Chondrocyte (in vitro differentiated cells): Measurements from ENCODE around the gene NUMBL. TPM values are rescaled to one million over a fixed set of nuclear protein-coding genes. Genes with fewer than 3 reads are reported as not detected.
"Not testable (repeated sequence)": the region's sequence is repeated elsewhere in the genome, so short reads cannot be mapped to it uniquely, and the experiment has no call there.

Experiments
- DNase-seq: peaks from one replicate; pipeline ENCODE4 v3.0.0; 2021; ENCODE audit warnings: mixed read lengths, low spot score
- H3K27ac Mint-ChIP-seq: one replicate; pipeline ENCODE4 v1.8.0; 2021; ENCODE audit warnings: mild to moderate bottlenecking, moderate library complexity, mixed read lengths; ENCODE audit not compliant: unreplicated experiment
- H3K27me3 Mint-ChIP-seq: 2 replicates; pipeline ENCODE4 v1.8.0; 2021; ENCODE audit warnings: low read depth, mixed read lengths
- H3K36me3 Mint-ChIP-seq: 2 replicates; pipeline ENCODE4 v1.8.0; 2021; ENCODE audit warnings: low read depth, mixed read lengths
- H3K4me1 Mint-ChIP-seq: 2 replicates; pipeline ENCODE4 v1.8.0; 2021; ENCODE audit warnings: low read depth, mild to moderate bottlenecking, mixed read lengths
- H3K4me3 Mint-ChIP-seq: one replicate; pipeline ENCODE4 v1.8.0; 2021; ENCODE audit warnings: mild to moderate bottlenecking, moderate library complexity, mixed read lengths; ENCODE audit not compliant: unreplicated experiment
- H3K9me3 Mint-ChIP-seq: 2 replicates; pipeline ENCODE4 v1.8.0; 2021; ENCODE audit warnings: low read depth, mixed read lengths
- CTCF ChIP-seq: fragments of 200-600 bp; sonication (generic); IDR thresholded peaks from 2 replicates; pipeline ENCODE4 v1.5.0; 2021; ENCODE audit warnings: antibody characterized with exemption, mild to moderate bottlenecking, moderate library complexity
- total RNA-seq: library from RNA; stranded (reverse); gene quantifications from 3 replicates; pipeline ENCODE4 v1.2.1, GENCODE V29; 2021

NUMBL gene
- total RNA-seq, 1 donor from 2014 or later = 121 TPM

DNA sequence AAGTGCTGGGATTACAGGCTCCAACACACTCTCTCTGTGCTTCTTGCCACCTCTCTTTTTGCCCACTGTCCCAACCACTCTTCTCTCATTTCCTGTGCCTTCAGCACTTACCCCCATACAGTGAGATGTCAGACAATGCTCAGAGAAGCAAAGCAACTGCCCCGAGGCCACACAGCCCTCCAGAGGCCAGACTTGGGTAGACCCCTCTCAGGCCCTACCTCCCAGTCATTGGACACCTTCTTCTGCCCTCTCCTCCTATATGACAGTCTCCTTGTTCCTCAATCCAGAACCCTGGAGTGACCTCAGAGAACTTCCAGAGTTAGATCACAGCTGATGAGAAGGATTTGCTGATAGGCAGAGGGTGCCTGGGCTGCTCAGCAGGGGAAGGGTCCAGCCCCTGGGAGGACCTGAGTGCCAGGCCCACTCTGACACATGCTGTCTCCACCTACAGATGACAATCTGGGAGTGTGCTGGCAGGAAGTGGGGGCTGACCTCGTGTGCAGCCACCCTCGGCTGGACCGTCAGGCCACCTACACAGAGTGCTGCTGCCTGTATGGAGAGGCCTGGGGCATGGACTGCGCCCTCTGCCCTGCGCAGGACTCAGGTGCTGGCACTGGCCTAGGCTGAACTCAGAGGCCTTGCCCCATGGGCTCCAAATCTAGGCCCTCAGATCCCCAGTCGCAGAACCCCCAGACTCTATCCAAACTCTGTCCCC lies 64.9 kb downstream of the NUMBL start:
- Mint-ChIP-seq H3K9me3 (no peaks in the 10 kb centered on the region), H3K27ac (peak overlapping the region; percentile 63), H3K4me3 (no peak overlapping the region), H3K4me1 (peaks cover 33% of the 10 kb centered on the region), H3K27me3 (no peaks in the 10 kb centered on the region), H3K36me3 (peaks cover 30% of the 10 kb centered on the region)
- no peak for DNase-seq
- no peak for TF ChIP-seq CTCF

DNA sequence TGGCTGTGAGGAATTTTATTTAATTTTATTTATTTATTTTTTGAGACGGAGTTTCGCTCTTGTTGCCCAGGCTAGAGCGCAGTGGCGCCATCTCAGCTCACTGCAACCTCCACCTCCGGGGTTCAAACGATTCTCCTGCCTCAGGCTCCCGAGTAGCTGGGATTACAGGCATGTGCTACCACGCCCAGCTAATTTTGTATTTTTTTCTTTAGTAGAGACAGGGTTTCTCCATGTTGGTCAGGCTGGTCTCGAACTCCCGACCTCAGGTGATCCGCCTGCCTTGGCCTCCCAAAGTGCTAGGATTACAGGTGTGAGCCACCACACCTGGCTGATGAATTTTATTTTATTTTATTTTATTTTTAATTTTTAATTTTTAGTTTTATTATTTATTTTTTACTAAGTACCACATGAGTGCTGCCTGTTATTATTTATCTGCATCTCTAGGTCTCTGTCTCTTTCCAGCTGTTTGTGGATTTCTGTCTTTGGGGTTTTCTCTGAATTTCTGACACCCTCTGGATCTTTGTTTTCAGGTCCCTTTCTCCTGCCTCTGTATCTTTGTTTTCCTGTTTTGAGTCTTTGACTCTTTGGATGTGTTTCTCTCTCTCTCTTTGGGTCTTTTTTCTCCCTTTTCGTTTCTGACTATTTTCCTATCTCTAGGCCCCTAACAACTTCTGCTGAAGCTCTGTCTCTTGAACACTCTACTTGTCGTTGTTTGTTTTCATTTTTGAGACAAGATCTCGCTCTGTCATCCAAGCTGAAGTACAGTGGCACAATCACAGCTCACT lies 65.9 kb downstream of the NUMBL start:
- Mint-ChIP-seq H3K27ac (peak overlapping the region; percentile 18), H3K4me1 (peaks cover 35% of the 10 kb centered on the region), H3K36me3 (peaks cover 28% of the 10 kb centered on the region)
- not testable (repeated sequence) for DNase-seq, H3K4me3 Mint-ChIP-seq, H3K27me3 Mint-ChIP-seq, H3K9me3 Mint-ChIP-seq

DNA sequence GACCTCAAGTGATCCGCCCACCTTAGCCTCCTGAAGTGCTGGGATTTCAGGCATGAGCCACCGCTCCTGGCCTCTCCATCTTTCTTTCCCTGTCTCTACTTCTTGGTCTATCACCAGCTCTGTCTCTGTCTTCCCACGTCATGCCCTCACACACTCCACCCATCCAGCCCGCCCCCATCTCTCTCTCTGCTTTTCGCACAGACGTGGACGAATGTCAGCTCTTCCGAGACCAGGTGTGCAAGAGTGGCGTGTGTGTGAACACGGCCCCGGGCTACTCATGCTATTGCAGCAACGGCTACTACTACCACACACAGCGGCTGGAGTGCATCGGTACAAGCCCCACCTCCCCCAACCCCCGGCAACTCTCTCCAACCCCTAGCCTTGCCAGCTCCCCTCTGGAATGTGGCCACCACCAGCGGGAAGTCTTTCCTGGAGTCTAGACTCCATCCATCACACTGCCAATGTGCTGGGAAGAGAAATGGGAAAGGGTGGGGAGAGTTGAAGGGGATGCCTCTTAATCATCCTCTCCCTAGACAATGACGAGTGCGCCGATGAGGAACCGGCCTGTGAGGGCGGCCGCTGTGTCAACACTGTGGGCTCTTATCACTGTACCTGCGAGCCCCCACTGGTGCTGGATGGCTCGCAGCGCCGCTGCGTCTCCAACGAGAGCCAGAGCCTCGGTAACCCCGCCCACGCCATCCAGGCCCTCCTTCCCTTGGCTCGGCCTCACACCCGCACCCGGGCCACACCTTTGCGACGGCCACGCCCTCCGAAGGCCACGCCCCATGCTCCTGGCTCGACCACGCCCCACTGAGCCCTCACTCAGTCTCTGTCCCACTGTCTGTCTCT lies 66.8 kb downstream of the NUMBL start:
- H3K4me3 Mint-ChIP-seq = peak overlapping the region; percentile 27
- peaks cover 30% of the 10 kb centered on the region for H3K36me3 Mint-ChIP-seq
- no peak for TF ChIP-seq CTCF
- peak overlapping the region; percentile 83 for H3K27ac Mint-ChIP-seq
- H3K4me1 Mint-ChIP-seq = peaks cover 35% of the 10 kb centered on the region
- DNase-seq = no peak
- H3K27me3 Mint-ChIP-seq = no peaks in the 10 kb centered on the region
- no peaks in the 10 kb centered on the region for H3K9me3 Mint-ChIP-seq

GRCh38 chr19:40622773-40623075 lies 67.7 kb downstream of the NUMBL start:
- Mint-ChIP-seq H3K4me3 (no peak overlapping the region), H3K36me3 (peaks cover 32% of the 10 kb centered on the region), H3K4me1 (peaks cover 35% of the 10 kb centered on the region), H3K27ac (peak overlapping the region; percentile 83), H3K27me3 (no peaks in the 10 kb centered on the region), H3K9me3 (no peaks in the 10 kb centered on the region)
- DNase-seq = no peak
- TF ChIP-seq CTCF = no peak

DNA sequence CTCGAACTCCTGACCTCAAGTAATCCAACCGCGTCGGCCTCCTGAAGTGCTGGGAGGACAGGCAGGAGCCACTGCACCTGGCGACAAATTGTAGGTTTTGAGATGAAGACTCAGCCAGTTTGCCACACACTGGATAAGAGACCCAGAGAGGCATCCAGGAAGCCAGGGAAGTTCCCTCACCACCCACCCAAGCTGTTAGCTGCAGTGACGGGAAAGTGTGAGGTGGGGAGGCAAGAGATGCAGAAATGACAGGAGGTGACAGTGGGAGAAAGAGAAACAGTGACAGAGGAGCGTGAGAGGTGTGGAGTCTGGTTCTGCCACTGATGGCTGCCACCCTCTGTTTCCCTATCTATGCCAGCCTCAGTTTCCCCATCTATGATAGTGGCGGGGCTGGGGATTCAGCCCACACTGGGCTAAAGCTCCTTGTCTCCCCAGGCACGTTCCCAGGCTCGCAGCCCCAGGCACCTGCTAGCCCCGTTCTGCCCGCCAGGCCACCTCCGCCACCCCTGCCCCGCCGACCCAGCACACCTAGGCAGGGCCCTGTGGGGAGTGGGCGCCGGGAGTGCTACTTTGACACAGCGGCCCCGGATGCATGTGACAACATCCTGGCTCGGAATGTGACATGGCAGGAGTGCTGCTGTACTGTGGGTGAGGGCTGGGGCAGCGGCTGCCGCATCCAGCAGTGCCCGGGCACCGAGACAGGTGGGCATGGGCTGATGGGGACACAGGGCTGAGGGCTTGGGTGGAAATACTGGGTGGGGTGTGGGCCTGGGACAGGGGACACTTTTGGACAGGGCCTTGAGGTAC lies 68.3 kb downstream of the NUMBL start:
- Mint-ChIP-seq H3K4me3 (peak overlapping the region; percentile 25), H3K36me3 (peaks cover 32% of the 10 kb centered on the region), H3K9me3 (no peaks in the 10 kb centered on the region), H3K4me1 (peaks cover 35% of the 10 kb centered on the region), H3K27ac (peak overlapping the region; percentile 83), H3K27me3 (no peaks in the 10 kb centered on the region)
- no peak for DNase-seq
- TF ChIP-seq CTCF = no peak
